ENCODE results near the gene NCBP2L.
"Not testable (repeated sequence)": the region's sequence is repeated elsewhere in the genome, so short reads cannot be mapped to it uniquely, and the experiment has no call there.

Gene NCBP2L

GRCh38 chrX:107753187-107753586 lies 24.3 kb upstream of the NCBP2L start:
- DNase-seq: no peak

- DNase-seq: no peak
Measured at GRCh38 chrX:107755721-107756120, 21.8 kb upstream of the NCBP2L start.

GRCh38 chrX:107758231-107758766 lies 19.2 kb upstream of the NCBP2L start:
- DNase-seq: no peak

GRCh38 chrX:107760304-107761077 lies 17.0 kb upstream of the NCBP2L start:
- no peak for DNase-seq

- no peak for DNase-seq
Measured at GRCh38 chrX:107763647-107764046, 13.9 kb upstream of the NCBP2L start.

GRCh38 chrX:107764845-107765608 lies 12.5 kb upstream of the NCBP2L start:
- no peak for DNase-seq

- no peak for DNase-seq
Measured at GRCh38 chrX:107766470-107767150, 10.9 kb upstream of the NCBP2L start.

- DNase-seq: no peak
Measured at GRCh38 chrX:107768051-107768450, 9.5 kb upstream of the NCBP2L start.

- no peak for DNase-seq
Measured at GRCh38 chrX:107769581-107770317, 7.8 kb upstream of the NCBP2L start.

GRCh38 chrX:107773206-107773605 lies 4.3 kb upstream of the NCBP2L start:
- no peak for DNase-seq

GRCh38 chrX:107773906-107774435 lies 3.6 kb upstream of the NCBP2L start:
- no peak for DNase-seq

GRCh38 chrX:107775000-107775733 lies 2.4 kb upstream of the NCBP2L start:
- no peak for DNase-seq

GRCh38 chrX:107775734-107776511 lies 1.6 kb upstream of the NCBP2L start, which contains the start of gene TSC22D3:
Gene TSC22D3 (minus strand): TSS chrX:107775787. CDS start chrX:107775419, 368 bp downstream.
- DNase-seq: peak; percentile 84

GRCh38 chrX:107776649-107777535 lies 641 bp upstream of the NCBP2L start:
- DNase-seq: peak; percentile 87

GRCh38 chrX:107780525-107780924 lies 3.0 kb downstream of the NCBP2L start:
- DNase-seq: no peak

GRCh38 chrX:107787827-107788226 lies 10.3 kb downstream of the NCBP2L start:
- DNase-seq: no peak

GRCh38 chrX:107804427-107804826 lies 26.9 kb downstream of the NCBP2L start:
- no peak for DNase-seq

- DNase-seq: no peak
Measured at GRCh38 chrX:107805179-107805578, 27.6 kb downstream of the NCBP2L start.

GRCh38 chrX:107810053-107810452 lies 32.5 kb downstream of the NCBP2L start:
- DNase-seq: not testable (repeated sequence)

Measured in hematopoietic multipotent progenitor cell treated with erythropoietin and hydrocortisone succinate and interleukin-3 and kit ligand, for 8 days (in vitro differentiated cells).